Hepatocyte (in vitro differentiated cells): ENCODE data around the gene MAS1. TPM values are rescaled to one million over a fixed set of nuclear protein-coding genes. Genes with fewer than 3 reads are reported as not detected.
"Not testable (repeated sequence)": the region's sequence is repeated elsewhere in the genome, so short reads cannot be mapped to it uniquely, and the experiment has no call there.

Experiments used
- DNase-seq: peaks from one replicate; pipeline ENCODE4 v3.0.0-alpha.2; 2016; ENCODE audit warnings: low spot score
- H2AFZ ChIP-seq: fragments of 200-600 bp; sonication (generic); 2 replicates; pipeline ENCODE4 v1.6.0; 2016; ENCODE audit warnings: antibody characterized with exemption, mild to moderate bottlenecking
- H3K27ac ChIP-seq: fragments of 200-600 bp; sonication (generic); 2 replicates; pipeline ENCODE4 v1.5.1; 2016; ENCODE audit warnings: mild to moderate bottlenecking
- H3K27me3 ChIP-seq: fragments of 200-600 bp; sonication (generic); 2 replicates; pipeline ENCODE4 v1.6.1; 2016
- H3K36me3 ChIP-seq: fragments of 200-600 bp; sonication (generic); replicated peaks from 2 replicates; pipeline ENCODE4 v1.5.1; 2016; ENCODE audit warnings: low read depth; ENCODE audit not compliant: insufficient read depth
- H3K4me1 ChIP-seq: fragments of 200-600 bp; sonication (generic); 2 replicates; pipeline ENCODE4 v1.5.1; 2016; ENCODE audit warnings: mild to moderate bottlenecking, moderate library complexity; ENCODE audit not compliant: insufficient read depth
- H3K4me2 ChIP-seq: fragments of 200-600 bp; sonication (generic); 2 replicates; pipeline ENCODE4 v1.6.0; 2016
- H3K4me3 ChIP-seq: fragments of 200-600 bp; sonication (generic); 2 replicates; pipeline ENCODE4 v1.5.1; 2016; ENCODE audit warnings: mild to moderate bottlenecking
- H3K79me2 ChIP-seq: fragments of 200-600 bp; sonication (generic); 2 replicates; pipeline ENCODE4 v1.6.0; 2017; ENCODE audit warnings: mild to moderate bottlenecking
- H3K9me2 ChIP-seq: fragments of 200-600 bp; sonication (generic); replicated peaks from 2 replicates; pipeline ENCODE4 v1.6.0; 2017; ENCODE audit warnings: mild to moderate bottlenecking; ENCODE audit not compliant: insufficient read depth
- H3K9me3 ChIP-seq: fragments of 200-600 bp; sonication (generic); 2 replicates; pipeline ENCODE4 v1.5.1; 2016; ENCODE audit warnings: low read depth, mild to moderate bottlenecking
- H4K20me1 ChIP-seq: fragments of 200-600 bp; sonication (generic); 2 replicates; pipeline ENCODE4 v1.6.0; 2016; ENCODE audit warnings: mild to moderate bottlenecking; ENCODE audit not compliant: insufficient read depth, poor library complexity, severe bottlenecking
- CTCF ChIP-seq: fragments of 200-600 bp; sonication (generic); IDR thresholded peaks from 2 replicates; pipeline ENCODE4 v1.5.1; 2016; ENCODE audit warnings: antibody characterized with exemption, mild to moderate bottlenecking; ENCODE audit not compliant: poor library complexity
- EZH2 ChIP-seq: fragments of 200-600 bp; sonication (generic); IDR thresholded peaks from 2 replicates; pipeline ENCODE4 v1.6.1; 2016; ENCODE audit warnings: antibody characterized with exemption, mild to moderate bottlenecking, borderline replicate concordance
- EZH2phosphoT487 ChIP-seq: fragments of 200-600 bp; sonication (generic); IDR thresholded peaks from one replicate; pipeline ENCODE4 v1.6.1; 2018; ENCODE audit warnings: antibody characterized with exemption, mild to moderate bottlenecking, low read depth, moderate library complexity; ENCODE audit not compliant: unreplicated experiment, severe bottlenecking
- WGBS: methylation state at CpG from one replicate; pipeline ENCODE4 v1.1.6; 2016; ENCODE audit warnings: low lambda C conversion rate; ENCODE audit errors: missing lambda C conversion rate; 5-methylcytosine and 5-hydroxymethylcytosine counted together
- polyA plus RNA-seq: library from polyadenylated mRNA; unstranded; fragments of >200 nt; fragmentation: Nextera tagmentation; extraction: Ambion mirVana; gene quantifications from 2 replicates; pipeline ENCODE4 v1.2.1, GENCODE V29; 2016
- total RNA-seq: library from RNA; depleted of rRNA; stranded (reverse); fragments of >200 nt; gene quantifications from 2 replicates; pipeline ENCODE4 v1.2.3, GENCODE V29; 2014

Gene MAS1
- total and polyA plus RNA-seq, 2 experiments from 2014 or later: not detected

GRCh38 chr6:159916752-159917151 is 26.0 kb downstream of the MAS1 start:
- H3K4me1 ChIP-seq: no peaks in the 10 kb centered on the region
- H3K79me2 ChIP-seq: no peaks in the 10 kb centered on the region
- TF ChIP-seq EZH2phosphoT487 (no peak), EZH2 (no peak), CTCF (no peak)
- no peaks in the 10 kb centered on the region for H3K9me2 ChIP-seq
- no peaks in the 10 kb centered on the region for H3K9me3 ChIP-seq
- no peaks in the 10 kb centered on the region for H3K27me3 ChIP-seq
- H2AFZ ChIP-seq: no peak overlapping the region
- H4K20me1 ChIP-seq: no peaks in the 10 kb centered on the region
- 89% methylated on average over 9 of the region's 9 CpGs for WGBS
- no peak overlapping the region for H3K27ac ChIP-seq
- no peaks in the 10 kb centered on the region for H3K36me3 ChIP-seq
- no peak for DNase-seq
- H3K4me2 ChIP-seq: no peak overlapping the region
- H3K4me3 ChIP-seq: no peak overlapping the region

- no peak for DNase-seq
- Histone ChIP-seq H2AFZ (no peak overlapping the region), H3K36me3 (no peaks in the 10 kb centered on the region), H3K4me2 (no peak overlapping the region), H3K4me3 (no peak overlapping the region), H3K79me2 (no peaks in the 10 kb centered on the region), H3K4me1 (no peaks in the 10 kb centered on the region), H3K27me3 (no peaks in the 10 kb centered on the region), H3K9me2 (no peaks in the 10 kb centered on the region), H3K27ac (no peak overlapping the region), H4K20me1 (no peaks in the 10 kb centered on the region), H3K9me3 (no peaks in the 10 kb centered on the region)
- TF ChIP-seq EZH2 (no peak), EZH2phosphoT487 (no peak), CTCF (no peak)
- WGBS: 79% methylated on average over 7 of the region's 7 CpGs
Observed at GRCh38 chr6:159919011-159919511, 28.3 kb downstream of the MAS1 start.

GRCh38 chr6:159919800-159920199 is 29.0 kb downstream of the MAS1 start:
- 89% methylated on average over 6 of the region's 6 CpGs for WGBS
- H3K9me3 ChIP-seq: no peaks in the 10 kb centered on the region
- no peaks in the 10 kb centered on the region for H3K27me3 ChIP-seq

GRCh38 chr6:159924150-159924549 is 33.4 kb downstream of the MAS1 start:
- WGBS: 64% methylated on average over 2 of the region's 2 CpGs
- H3K4me3 ChIP-seq, H2AFZ ChIP-seq, H3K4me2 ChIP-seq, H3K79me2 ChIP-seq, H3K27ac ChIP-seq, H4K20me1 ChIP-seq, DNase-seq, H3K9me3 ChIP-seq, H3K9me2 ChIP-seq, H3K27me3 ChIP-seq, H3K36me3 ChIP-seq, H3K4me1 ChIP-seq: not testable (repeated sequence)

More at GRCh38 chr6:159919800-159920199, 29.0 kb downstream of the MAS1 start:
- DNase-seq: no peak
- Histone ChIP-seq H3K36me3 (no peaks in the 10 kb centered on the region), H3K4me2 (no peak overlapping the region), H4K20me1 (no peaks in the 10 kb centered on the region), H3K4me3 (no peak overlapping the region), H3K79me2 (no peaks in the 10 kb centered on the region), H3K9me2 (no peaks in the 10 kb centered on the region), H2AFZ (no peak overlapping the region), H3K27ac (no peak overlapping the region), H3K4me1 (no peaks in the 10 kb centered on the region)
- TF ChIP-seq EZH2 (no peak), EZH2phosphoT487 (no peak), CTCF (no peak)
